CD4-positive, alpha-beta T cell treated with Interleukin-4 for 4 hours (primary cell): ENCODE data around the gene FOXP3.

Experiments
- DNase-seq: peaks from one replicate; pipeline ENCODE4 v3.0.0-alpha.2; 2020

The FOXP3 gene

GRCh38 chrX:49247916-49248811 lies 16.3 kb downstream of the FOXP3 start:
- no peak for DNase-seq

- no peak for DNase-seq
Measured at GRCh38 chrX:49247346-49247745, 17.2 kb downstream of the FOXP3 start.

DNA sequence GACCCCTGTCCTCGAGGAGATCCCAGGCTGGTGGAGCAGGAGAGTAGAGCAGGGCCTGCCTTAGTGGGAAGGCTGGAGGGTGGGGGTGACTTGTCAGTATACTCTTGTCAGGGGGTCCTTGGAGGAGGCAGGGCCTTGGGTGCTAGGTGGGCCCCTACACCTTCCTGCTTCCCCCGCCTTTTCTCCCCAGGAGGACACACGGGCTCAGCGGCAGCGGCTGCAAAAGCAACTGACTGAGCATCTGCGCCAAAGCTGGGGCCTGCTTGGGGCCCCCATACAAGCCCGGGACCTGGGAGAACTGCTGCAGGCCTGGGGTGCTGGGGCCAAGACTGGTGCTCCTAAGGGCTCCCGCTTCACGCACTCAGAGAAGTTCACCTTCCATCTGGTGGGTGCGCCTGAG lies 18.0 kb downstream of the FOXP3 start:
- no peak for DNase-seq

- DNase-seq, result no peak
Measured at GRCh38 chrX:49244207-49244606, 20.3 kb downstream of the FOXP3 start.

DNA sequence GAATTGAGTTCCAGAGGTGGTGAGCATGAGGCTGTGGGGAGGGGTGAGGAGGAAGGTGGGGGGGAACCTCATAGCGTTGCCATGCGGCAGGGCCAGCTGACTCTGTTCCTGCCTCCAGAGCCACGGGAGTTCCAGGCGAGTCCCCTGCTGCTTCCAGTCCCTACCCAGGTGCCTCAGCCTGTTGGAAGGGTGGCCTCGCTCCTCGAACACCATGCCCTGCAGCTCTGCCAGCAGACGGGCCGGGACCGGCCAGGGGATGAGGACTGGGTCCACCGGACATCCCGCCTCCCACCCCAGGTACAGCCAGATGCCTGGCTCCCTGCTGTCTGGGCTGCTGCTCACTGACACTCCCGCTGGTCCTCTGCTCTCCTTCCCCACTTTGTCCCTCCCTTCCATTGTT lies 21.3 kb downstream of the FOXP3 start:
- no peak for DNase-seq

DNA sequence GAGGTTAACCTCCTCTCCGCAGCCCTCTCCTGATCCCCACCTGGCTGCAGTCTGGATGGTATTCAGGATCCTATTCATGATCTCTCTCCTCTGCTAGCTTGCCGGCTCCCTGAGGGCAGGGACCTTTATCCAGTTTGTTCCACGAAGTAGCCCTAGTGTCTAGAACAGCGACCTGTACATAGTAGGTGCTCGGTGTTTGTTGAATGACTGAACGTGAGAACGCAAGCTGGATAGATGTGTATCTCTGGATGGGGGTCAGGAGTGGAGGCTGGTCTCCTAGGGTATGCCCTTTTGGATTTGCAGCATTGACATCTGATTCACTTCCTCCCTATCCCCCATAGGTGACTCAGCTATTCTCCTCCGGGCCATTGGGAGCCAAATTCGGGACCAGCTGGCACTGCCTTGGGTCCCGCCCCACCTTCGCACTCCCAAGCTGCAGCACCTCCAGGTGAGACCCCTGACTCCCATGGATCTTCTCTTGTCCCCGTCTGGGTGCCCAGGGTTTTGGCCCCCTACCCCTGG lies 21.9 kb downstream of the FOXP3 start:
- no peak for DNase-seq

DNA sequence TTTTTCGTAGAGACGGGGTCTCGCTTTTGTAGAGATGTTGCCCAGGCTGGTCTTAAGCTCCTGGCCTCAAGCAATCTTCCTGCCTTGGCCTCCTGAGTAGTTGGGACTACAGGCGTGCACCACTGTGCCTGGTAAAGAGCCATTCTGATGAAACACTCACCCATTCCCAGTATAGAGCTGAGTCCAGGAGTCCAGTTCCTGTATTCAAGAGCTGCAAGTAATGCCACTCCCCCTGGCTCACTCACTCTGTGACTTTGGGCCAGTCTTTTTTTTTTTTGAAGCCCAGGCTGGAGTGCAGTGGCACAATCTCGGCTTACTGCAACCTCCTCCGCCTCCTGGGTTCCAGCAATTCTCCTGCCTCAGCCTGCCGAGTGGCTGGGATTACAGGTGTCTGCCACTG lies 25.8 kb downstream of the FOXP3 start:
- no peak for DNase-seq

DNA sequence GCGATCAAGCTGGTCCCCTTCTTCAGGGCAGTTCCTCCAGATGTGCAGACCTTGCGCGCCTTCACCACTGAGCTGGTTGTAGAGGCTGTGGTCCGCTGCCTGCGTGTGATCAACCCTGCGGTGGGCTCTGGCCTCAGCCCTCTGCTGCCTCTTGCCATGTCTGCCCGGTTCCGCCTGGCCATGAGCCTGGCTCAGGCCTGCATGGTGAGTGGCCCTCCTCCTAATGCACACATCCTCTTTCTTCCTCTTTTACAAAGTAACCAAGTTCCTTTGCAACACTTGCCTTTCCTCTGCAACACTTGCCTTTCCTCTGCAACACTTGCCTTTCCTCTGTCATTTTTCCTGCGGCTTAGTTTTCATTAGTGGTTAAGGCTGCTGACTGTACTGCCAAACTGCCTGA lies 27.4 kb downstream of the FOXP3 start:
- no peak for DNase-seq

DNA sequence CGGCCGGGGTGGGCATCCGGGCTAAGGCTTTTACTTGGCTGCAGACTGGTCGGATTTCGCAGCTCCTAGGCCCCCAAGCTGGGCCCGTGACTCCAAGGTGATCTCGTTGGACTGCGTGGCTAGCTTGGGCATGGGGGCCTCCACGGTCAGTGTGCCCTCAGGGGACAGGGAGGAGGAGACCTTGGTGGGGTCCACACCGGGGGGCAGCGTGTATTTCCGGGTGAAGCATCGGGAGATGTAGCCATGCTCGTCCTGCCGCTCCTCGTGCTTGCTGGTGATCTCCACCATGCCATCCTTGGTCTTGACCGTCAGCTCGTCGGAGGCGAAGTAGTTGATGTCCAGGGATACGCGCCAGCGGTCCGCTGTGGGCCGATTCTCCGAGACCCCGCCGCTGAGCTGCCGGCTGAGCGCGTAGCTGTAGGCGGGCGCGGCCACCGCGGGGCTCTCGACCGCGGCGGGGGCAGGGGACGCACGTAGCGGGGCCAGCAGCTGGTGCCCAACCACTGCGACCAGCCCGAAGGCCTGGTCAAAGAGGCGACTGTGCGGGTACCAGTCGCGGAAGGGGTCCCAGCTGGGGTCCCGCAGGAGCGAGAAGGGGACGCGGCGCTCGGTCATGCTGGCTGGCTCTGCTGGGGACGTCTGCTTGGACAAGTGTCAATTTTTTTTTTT lies 30.5 kb downstream of the FOXP3 start:
- DNase-seq, result no peak

- DNase-seq, result no peak
Measured at GRCh38 chrX:49233176-49233575, 31.3 kb downstream of the FOXP3 start, which contains the start of gene CACNA1F. TSS of gene CACNA1F (minus strand) at chrX:49233340. CDS start at chrX:49233309, 31 bp downstream.

DNA sequence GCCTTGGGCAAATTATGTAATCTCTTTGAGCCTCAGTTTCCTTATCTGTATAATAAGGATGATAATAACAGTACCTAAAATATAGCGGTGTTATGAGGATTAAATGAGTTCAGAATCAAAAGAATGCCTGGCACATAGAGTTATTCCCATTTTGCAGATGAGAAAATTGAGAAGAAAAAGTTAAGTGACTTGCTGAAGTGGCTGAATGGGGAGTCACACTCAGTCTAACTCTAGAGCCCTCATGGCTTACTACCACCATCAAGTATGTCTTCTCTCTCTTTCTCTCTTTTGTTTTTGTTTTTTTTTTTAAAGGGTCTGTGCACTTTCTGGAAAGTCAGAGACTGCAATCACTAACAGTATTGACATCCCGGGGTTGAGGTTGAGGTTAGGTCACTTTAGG lies 32.0 kb downstream of the FOXP3 start:
- no peak for DNase-seq

GRCh38 chrX:49231333-49232000 lies 33.0 kb downstream of the FOXP3 start:
- DNase-seq, result no peak

GRCh38 chrX:49230500-49231232 lies 33.8 kb downstream of the FOXP3 start:
- peak; percentile 56 for DNase-seq

GRCh38 chrX:49228185-49228584 lies 36.3 kb downstream of the FOXP3 start:
- no peak for DNase-seq

GRCh38 chrX:49227726-49228125 lies 36.8 kb downstream of the FOXP3 start:
- DNase-seq, result no peak

- no peak for DNase-seq
Measured at GRCh38 chrX:49226946-49227345, 37.6 kb downstream of the FOXP3 start.

- no peak for DNase-seq
Measured at GRCh38 chrX:49225858-49226257, 38.7 kb downstream of the FOXP3 start.

DNA sequence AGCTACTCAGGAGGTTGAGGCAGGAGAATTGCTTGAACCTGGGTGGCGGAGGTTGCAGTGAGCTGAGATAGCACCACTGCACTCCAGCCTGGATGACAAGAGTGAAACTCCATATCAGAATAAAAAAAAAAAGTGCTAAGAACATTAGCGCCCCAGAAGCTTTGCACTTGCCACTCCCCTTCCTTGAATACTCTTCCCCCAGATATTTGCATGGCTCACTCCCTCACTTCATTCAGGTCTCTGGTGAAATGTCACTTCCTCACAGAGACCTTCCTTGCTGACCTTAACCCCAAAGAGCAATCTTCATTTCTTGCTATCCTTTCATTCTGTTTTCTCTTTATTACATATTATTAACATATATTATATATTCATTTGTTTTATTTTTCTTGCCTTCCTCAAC lies 42.6 kb downstream of the FOXP3 start:
- no peak for DNase-seq

GRCh38 chrX:49220100-49220499 lies 44.4 kb downstream of the FOXP3 start:
- DNase-seq, result no peak

GRCh38 chrX:49214996-49215526 lies 49.4 kb downstream of the FOXP3 start:
- no peak for DNase-seq

- DNase-seq, result no peak
Measured at GRCh38 chrX:49214416-49214815, 50.1 kb downstream of the FOXP3 start.

GRCh38 chrX:49212861-49213260 lies 51.6 kb downstream of the FOXP3 start:
- DNase-seq, result no peak

DNA sequence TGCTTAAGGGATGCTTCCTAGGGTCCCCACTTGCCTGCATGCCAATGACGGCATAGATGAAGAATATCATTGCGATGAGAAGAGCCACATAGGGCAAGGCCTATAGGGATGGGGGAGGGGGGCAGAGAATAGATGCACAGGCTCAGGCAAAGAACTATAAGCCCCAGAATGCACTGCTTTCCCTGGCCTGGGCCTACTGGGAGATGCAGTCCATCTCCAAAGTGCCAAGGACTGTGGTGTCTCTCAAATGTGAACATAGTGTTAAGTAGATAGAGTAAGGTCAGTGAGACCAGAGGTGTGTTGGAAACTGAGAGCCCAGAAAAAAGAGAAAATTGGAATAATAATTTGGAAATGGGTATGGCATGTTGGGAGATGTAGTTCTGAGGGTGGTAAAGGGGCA lies 52.3 kb downstream of the FOXP3 start:
- DNase-seq, result no peak
